ENCODE data around the gene TRIM38.

TRIM38 gene

DNA sequence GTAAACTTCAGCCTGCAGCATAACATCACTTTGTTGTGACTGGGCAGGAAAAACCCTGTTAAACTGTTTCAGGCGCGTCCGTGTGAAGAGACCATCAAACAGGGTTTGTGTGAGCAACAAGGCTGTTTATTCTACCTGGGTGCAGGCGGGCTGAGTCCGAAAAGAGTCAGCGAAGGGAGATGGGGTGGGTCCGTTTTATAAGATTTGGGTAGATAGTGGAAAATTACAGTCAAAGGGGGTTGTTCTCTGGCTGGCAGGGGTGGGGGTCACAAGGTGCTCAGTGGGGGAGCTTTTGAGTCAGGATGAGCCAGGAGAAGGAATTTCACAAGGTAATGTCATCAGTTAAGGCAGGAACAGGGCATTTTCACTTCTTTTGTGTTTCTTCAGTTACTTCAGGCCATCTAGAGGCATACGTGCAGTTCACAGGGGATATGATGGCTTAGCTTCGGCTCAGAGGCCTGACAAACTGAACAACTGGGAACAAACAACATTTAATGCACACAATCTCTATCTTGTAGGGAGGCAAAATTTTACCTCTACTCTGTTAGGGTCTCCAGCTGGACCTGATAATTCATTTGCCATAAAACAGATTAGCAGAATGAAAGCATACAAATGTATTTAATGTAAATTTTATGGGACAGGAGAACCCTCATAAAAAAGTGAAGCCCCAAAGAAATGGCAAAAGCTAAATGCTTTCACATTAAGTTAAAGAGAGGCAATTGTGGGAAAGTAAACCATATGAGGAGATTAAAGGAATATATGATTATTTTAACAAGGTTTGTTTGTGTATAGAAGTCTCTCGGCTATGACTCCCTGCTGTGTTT lies 66.4 kb downstream of the TRIM38 start (continued):
- TF ChIP-seq HOXD13 (CRISPR knock-in tag; IDR thresholded peaks at IDR 0.05; ENCODE audit: borderline replicate concordance) (peak; percentile 74), KLF1 (tag by site-specific recombination; IDR thresholded peaks at IDR 0.05) (peak; percentile 37; the same call in 1 of the 2 replicates), ZNF530 (tag by site-specific recombination; IDR thresholded peaks at IDR 0.05; ENCODE audit: low read depth) (no peak)

DNA sequence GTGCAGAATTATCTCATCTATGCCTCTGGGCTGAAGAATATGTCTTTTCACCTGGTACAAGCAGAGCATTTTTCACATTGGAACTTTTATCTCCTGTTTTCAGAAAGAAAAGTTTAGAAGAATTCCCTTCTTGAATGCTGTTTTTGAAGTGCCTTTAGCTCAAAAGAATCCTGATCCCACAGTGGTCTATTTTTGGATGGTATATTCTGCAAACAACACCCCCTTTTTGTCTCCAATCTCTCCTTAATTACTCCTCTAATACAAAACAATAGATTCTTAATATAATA lies 66.9 kb downstream of the TRIM38 start:
- CTCF ChIA-PET = interaction anchor here (0.6 to 7.2 kb wide), 5 partner anchors 29 to 1431 kb away, joined by 3 to 64 read pairs (median 3); no protein-coding TSS in a partner anchor
- H3K36me3 ChIP-seq (ENCODE audit: control insufficient read depth in 2 of 2, insufficient read depth in 1 of 2, low read length in 2 of 2) = no peaks in the 10 kb centered on the region
- TF ChIP-seq ZNF791 (tag by site-specific recombination; IDR thresholded peaks at IDR 0.05) = no peak
- TF ChIP-seq, protein P1, sequence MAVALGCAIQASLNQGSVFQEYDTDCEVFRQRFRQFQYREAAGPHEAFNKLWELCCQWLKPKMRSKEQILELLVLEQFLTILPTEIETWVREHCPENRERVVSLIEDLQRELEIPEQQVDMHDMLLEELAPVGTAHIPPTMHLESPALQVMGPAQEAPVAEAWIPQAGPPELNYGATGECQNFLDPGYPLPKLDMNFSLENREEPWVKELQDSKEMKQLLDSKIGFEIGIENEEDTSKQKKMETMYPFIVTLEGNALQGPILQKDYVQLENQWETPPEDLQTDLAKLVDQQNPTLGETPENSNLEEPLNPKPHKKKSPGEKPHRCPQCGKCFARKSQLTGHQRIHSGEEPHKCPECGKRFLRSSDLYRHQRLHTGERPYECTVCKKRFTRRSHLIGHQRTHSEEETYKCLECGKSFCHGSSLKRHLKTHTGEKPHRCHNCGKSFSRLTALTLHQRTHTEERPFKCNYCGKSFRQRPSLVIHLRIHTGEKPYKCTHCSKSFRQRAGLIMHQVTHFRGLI (tag by site-specific recombination; IDR thresholded peaks at IDR 0.05) = no peak
- TF ChIP-seq ZFHX2 (tag by site-specific recombination; conservative IDR thresholded peaks at IDR 0.05) = no peak
- peaks cover 18% of the 10 kb centered on the region for H3K4me1 ChIP-seq (ENCODE audit: control insufficient read depth, insufficient read depth, low read length)
- H3K9me3 ChIP-seq (ENCODE audit: control insufficient read depth, insufficient read depth, low read depth, low read length) = no peaks in the 10 kb centered on the region
- H3K4me3 ChIP-seq (ENCODE audit: low read depth, low read length) = no peak overlapping the region
- POLR2A ChIA-PET = interaction anchor here (0.9 to 6.0 kb wide), 6 partner anchors 10 to 128 kb away, joined by 3 to 336 read pairs (median 16); a partner anchor contains a TSS
- H3K27ac ChIP-seq (ENCODE audit: extremely low read depth, low read depth, low read length) = no peak overlapping the region

GRCh38 chr6:26029857-26030653 lies 67.5 kb downstream of the TRIM38 start:
- Histone ChIP-seq H3K4me3 (ENCODE audit: low read depth, low read length) (no peak overlapping the region), H3K36me3 (ENCODE audit: control insufficient read depth in 2 of 2, insufficient read depth in 1 of 2, low read length in 2 of 2) (no peaks in the 10 kb centered on the region), H3K27ac (ENCODE audit: extremely low read depth, low read depth, low read length) (no peak overlapping the region), H3K4me1 (ENCODE audit: control insufficient read depth, insufficient read depth, low read length) (peaks cover 18% of the 10 kb centered on the region), H3K9me3 (ENCODE audit: control insufficient read depth, insufficient read depth, low read depth, low read length) (no peaks in the 10 kb centered on the region)
- ChIA-PET CTCF (interaction anchor here (0.6 to 7.2 kb wide), 6 partner anchors 28 to 1431 kb away, joined by 3 to 64 read pairs (median 6); no protein-coding TSS in a partner anchor), POLR2A (interaction anchor here (0.7 to 6.0 kb wide), 13 partner anchors 10 to 1117 kb away, joined by 3 to 336 read pairs (median 25); a partner anchor contains a TSS)
- TF ChIP-seq MEIS1 (CRISPR knock-in tag; IDR thresholded peaks at IDR 0.05; ENCODE audit: borderline replicate concordance) (no peak), GFI1B (tag by site-specific recombination; IDR thresholded peaks at IDR 0.05) (no peak), ZNF677 (tag by site-specific recombination; IDR thresholded peaks at IDR 0.05) (no peak), ZNF629 (tag by site-specific recombination; IDR thresholded peaks at IDR 0.05) (no peak), ZNF174 (tag by site-specific recombination; IDR thresholded peaks at IDR 0.05) (no peak), SP2 (tag by site-specific recombination; IDR thresholded peaks at IDR 0.05) (no peak), ZNF280D (tag by site-specific recombination; IDR thresholded peaks at IDR 0.05) (no peak), ZNF558 (tag by site-specific recombination; IDR thresholded peaks at IDR 0.05) (no peak), ZNF140 (tag by site-specific recombination; IDR thresholded peaks at IDR 0.05) (no peak), ZNF37A (tag by site-specific recombination; IDR thresholded peaks at IDR 0.05) (no peak), ZNF221 (tag by site-specific recombination; IDR thresholded peaks at IDR 0.05; ENCODE audit: borderline replicate concordance) (no peak), OVOL3 (tag by site-specific recombination; IDR thresholded peaks at IDR 0.05) (no peak), YY1 (tag by site-specific recombination; IDR thresholded peaks at IDR 0.05) (no peak), ZNF843 (tag by site-specific recombination; IDR thresholded peaks at IDR 0.05) (no peak), ATF2 (tag by site-specific recombination; IDR thresholded peaks at IDR 0.05; ENCODE audit: low read depth) (no peak)
- TF ChIP-seq, protein P2, sequence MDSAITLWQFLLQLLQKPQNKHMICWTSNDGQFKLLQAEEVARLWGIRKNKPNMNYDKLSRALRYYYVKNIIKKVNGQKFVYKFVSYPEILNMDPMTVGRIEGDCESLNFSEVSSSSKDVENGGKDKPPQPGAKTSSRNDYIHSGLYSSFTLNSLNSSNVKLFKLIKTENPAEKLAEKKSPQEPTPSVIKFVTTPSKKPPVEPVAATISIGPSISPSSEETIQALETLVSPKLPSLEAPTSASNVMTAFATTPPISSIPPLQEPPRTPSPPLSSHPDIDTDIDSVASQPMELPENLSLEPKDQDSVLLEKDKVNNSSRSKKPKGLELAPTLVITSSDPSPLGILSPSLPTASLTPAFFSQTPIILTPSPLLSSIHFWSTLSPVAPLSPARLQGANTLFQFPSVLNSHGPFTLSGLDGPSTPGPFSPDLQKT (IDR thresholded peaks at IDR 0.05; ENCODE audit: borderline replicate concordance, low read depth, low read length) = no peak
